ENCODE results near the gene OXSR1.
"Not testable (repeated sequence)": the region's sequence is repeated elsewhere in the genome, so short reads cannot be mapped to it uniquely, and the experiment has no call there.

Gene OXSR1

DNA sequence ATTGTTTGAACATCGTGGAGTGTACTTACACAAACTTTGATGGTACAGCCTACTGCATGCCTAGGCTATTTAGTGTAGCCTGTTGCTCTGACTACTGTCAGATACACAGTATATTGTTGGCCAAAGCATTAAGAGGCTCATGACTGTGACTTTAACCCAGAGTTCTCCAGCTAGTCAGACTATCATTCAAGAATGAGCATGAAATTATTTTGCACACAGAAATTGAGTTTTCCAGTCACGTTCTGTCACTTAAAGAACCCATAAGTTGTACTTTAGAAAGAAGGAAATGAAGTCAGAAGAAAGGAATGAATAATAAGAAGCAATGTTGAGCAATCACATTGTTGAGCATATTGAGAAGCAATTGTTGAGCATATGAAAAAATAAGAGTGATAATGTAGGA, 62.7 kb downstream of the OXSR1 start:
- DNase-seq (ENCODE audit: low read depth), result no peak

DNA sequence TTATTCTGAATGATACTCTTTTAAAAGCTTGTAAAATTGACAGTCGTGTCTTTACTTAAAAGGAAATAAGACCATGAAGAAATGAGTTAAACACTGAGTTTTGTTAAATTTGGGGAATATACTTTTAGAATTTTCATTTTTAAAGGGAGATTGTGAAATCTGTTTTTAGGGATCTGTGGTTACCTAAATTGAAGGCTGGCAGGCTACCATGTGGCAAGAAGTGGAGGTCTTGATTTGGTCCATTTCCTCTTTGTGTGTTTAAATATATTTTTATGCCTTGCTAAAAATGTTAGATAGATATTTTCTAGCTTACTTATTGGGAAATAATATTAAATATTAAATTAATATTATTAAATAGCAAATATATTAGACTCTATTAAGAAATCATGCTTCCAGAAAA, 63.7 kb downstream of the OXSR1 start:
- DNase-seq (ENCODE audit: low read depth), result no peak

DNA sequence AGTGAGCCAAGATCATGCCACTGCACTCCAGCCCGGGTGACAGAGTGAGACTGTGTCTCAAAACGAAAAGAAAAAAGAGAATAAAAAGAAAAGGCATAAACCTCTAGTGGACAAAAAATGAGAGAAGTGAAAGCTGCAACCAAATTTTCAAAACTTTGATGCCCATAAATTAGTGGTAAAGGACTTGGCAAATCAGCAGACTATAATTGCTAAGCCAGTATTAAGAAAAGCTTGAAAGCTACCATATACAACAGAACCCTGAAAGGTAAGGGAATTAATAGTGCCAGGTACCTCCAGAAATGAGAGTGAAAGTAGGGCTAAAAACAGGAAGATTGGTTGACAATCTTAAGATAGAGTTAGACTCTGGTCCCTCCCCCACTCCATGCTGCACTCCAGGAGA, 67.4 kb downstream of the OXSR1 start:
- no peak for DNase-seq (ENCODE audit: low read depth)

DNA sequence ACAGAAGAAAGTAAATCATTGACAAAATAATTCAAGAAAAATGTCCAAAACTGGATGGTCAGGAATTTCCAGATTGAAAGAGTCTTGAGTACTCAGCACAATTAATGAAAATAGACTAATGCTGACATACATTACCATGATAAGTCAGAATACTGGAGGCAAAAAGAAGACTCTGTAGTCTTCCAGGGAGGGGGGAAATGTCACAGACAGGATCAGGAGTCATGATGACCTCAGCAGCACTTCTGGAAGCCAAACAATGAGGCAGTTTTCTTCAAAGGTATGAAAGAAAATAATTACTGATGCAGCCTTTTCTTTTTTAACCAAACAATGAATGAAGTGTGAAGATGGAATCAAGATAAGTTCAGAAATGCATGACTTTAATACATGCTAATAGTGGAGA, 70.1 kb downstream of the OXSR1 start:
- no peak for DNase-seq (ENCODE audit: low read depth)

DNA sequence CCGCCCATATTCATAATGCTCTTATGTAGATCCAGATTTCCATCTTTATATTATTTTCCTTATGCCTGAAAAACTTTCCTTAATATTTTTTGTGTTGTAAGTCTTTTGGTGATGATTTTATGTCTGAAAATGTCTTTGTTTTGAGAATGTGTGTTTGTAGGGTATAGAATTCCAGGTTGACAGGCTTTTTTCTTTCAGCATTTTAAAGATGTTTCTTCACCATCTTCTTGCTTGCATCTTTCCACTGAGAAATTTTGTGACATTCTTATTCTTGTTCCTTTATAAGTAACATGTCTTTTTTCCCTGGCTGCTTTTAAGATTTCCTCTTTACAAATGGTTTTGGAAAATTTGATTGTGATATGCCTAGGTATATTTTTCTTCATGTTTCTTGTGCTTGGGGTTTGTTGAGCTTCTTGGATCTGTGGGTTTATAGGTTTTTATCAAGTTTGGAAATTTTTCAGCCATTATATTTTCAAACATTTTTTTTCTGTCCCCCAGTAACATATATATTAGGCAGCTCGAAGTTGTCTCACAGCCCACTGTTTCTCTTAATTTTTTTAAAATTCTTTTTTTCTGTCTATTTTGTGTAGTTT, 73.2 kb downstream of the OXSR1 start:
- no peak for DNase-seq (ENCODE audit: low read depth)

DNA sequence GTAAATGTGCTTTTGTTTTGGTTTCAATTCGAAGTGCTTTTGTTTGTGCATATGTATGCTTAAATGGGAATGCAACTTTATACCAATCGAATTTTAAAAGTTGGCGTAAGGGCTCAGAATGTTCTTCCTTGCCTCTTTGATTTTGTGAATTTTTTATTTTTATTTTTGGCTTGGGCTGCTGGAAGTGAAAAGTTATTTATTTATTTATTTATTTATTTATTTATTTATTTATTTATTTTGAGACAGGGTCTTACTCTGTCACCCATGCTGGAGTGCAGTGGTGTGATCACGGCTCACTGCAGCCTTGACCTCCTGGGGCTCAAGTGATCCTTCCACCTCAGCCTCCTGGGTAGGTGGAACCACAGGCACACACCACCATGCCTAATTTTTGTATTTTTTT, 77.5 kb downstream of the OXSR1 start:
- DNase-seq (ENCODE audit: low read depth), result not testable (repeated sequence)

DNA sequence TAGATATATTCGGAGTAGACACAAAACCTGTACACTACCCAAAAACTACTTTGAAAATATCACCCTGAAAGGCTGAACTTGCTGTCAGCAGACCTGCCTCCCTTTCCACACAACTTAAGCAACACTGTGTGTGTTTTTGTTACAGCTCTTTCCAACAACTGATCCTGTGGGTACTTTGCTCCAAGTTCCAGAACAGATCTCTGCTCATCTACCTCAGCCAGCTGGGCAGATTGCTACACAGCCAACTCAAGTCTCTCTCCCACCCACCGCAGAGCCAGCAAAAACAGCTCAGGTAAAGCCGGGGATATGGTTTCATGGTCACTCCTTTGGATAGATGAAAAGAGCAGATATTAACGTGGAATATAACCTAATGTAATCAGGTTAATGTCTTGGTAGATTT, 80.6 kb downstream of the OXSR1 start:
- DNase-seq (ENCODE audit: low read depth), result no peak

DNA sequence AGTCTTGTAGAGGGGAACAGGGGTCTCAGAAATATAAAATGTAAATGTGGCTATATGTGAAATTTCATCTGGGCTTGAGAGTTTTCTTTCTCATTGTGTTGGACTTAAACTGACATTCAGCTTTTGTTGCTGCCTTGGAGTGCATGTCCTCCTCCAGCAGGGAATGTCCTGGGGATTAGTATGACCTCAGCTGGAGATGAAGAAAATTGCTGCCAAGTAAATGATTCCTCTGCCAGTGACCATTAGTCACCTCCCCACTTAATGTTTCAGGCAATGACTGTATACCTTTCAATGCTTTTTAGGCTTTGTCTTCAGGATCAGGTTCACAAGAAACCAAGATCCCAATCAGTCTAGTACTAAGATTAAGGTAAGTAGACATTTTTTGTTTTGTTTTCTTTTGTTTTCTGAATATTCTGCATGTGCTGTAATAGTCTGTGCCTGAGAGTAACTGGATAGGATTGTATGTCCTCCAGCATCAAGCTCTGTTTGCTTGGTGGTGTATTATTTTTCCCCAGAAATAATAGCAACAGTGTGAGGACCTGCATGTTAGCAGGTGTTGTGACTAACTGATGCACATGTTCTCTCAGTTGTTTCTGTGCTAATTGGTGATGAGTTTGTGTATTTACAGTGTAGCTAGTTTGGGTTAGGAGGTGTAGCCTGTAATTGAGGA, 82.2 kb downstream of the OXSR1 start:
- no peak for DNase-seq (ENCODE audit: low read depth)

DNA sequence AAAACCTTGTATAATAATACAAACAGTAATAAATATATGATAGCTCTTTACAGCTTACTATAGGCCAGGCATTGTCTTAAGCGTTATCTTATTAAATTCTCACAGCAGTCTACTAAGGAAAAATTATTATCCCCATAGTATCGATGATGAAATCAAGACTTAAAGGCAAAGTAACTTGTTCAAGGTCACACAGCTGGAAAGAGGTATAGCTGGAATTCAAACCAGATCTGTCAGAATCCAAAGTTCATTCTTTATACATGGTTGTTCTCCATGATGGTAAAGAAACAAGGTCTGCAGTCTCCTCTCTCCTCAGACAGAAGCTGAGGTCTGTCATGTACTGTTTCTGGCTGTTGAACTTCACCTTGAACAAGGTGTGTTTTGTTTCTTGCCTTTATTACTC, 84.9 kb downstream of the OXSR1 start:
- DNase-seq (ENCODE audit: low read depth), result no peak

DNA sequence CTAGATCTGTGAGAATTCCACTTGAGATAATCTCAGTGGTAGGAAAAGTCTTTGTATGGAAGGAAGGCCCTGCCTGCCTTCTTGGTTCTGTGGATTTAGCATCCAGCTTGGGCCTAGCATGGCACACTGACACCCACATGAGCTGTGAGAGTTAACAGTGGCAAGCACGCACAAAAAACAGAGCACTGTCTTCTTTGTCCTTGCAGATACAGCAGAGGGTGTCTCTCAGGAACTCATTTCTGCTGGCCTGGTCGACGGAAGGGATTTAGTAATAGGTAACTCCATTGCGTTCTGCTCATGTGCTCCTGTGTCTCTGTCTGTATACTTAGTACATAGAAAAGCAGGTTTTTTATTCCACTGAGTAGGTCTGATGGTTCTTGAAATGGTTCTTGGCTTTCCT, 85.9 kb downstream of the OXSR1 start:
- DNase-seq (ENCODE audit: low read depth), result no peak

DNA sequence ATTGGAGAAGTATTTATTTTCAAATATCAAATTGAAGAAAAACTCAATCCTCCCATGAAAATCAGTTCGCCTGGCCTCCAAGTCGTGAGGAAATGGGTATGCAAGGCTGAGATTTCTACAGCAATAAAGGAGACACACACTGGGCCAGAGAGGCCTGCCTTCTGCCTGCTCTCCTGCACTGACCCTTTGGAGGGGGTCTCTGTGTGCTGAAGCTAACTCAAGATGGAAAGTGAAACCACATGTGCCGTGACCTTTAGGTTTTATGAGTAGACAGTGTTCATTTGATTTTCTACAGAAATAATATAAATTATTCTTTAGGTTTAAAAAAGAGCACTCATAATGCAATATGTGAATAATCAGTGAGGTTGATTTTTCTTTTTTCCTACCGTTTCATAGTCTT, 88.4 kb downstream of the OXSR1 start:
- DNase-seq (ENCODE audit: low read depth), result no peak

DNA sequence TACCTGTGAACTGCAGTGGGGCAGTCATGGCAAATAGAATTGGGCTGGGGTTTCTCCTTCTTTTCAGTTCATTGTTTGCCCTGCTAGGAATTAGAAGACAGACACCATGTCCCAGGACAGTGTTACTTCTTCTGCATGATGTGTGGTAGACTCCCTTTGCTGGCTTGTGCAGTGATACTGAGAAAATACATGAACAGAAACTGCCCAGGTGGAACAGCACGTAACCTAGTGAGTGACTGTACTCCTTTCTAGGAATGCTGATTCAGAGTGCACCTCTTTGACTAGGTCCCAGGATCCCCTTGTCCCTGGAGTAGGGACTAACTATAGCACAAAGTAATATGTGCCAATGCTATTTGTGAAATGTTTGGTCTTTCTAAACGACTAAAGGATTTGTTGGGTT, 89.5 kb downstream of the OXSR1 start:
- no peak for DNase-seq (ENCODE audit: low read depth)

DNA sequence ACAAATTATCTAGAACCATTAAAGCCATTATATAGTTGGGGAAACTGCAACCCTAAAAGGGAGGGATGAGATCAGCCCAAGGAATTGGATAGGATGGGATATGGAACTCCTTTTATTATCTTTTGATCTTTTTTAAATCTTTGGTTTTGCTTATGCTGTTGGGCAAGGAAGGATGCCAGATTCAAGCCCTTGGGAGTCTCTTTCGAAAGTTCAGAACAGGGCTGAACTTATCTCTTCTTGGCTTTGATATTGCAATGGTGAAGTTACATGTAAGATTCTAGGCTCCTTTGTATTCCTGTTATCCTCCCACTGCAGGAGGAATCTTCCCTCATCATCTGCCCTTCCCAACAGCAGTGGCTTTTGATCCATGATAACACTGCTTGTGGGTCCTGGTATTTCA, 90.3 kb downstream of the OXSR1 start:
- no peak for DNase-seq (ENCODE audit: low read depth)

DNA sequence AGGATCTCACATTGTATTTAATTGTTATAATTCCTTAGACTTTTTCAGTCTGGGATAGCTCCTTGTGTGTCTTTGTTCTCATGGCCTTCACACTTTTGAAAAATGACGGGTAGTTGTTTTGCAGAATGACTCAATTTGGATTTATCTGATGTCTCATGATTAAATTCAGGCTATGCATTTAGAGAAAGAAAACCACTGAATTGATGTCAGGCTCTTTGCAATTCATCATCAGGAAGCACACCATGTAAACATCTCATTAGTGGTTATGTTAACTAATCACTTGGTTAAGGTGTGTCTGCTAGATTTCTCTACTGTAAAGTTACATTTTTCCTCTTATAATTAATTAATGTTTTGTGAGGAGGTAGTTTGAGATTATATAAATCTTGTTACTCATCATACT, 92.2 kb downstream of the OXSR1 start:
- DNase-seq (ENCODE audit: low read depth), result no peak

DNA sequence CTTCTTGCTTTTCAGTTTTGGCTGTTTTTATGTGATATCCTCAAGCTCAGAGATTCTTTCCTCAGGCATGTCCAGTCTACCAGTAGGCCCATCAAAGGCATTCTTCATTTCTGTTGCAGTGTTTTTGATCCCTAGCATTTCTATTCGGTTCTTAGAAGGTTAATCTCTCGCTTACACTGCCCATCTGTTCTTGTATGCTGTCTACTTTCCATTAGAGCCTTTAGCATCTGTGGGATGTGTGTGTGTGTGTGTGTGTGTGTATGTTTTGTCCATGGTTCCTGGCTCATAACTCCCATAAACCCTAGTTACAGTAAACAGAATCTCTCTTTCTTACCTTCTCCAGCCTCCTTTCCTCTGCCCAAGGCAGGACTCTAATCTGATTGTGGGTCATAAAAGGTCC, 95.1 kb downstream of the OXSR1 start:
- no peak for DNase-seq (ENCODE audit: low read depth)

DNA sequence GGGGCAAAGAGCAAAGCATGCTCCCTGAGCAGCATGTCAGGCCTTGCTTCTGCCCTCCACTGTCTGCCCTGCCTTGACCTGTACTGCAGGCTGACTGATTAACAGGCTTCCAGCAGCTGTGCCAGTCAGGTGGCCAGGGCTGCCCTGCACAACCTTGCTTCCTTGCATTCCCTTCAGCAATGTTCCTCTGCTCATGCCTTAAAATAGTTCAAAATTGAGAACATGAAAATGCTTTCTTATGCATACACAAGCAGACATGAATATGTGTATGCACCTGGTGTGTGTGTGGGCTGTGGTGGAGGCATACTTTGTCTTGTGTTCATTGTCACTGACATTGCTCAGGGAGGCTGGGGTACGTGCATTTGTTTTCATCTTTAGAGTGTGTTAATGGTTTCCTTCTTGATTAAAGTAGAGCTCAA, 99.0 kb downstream of the OXSR1 start:
- no peak for DNase-seq (ENCODE audit: low read depth)

DNA sequence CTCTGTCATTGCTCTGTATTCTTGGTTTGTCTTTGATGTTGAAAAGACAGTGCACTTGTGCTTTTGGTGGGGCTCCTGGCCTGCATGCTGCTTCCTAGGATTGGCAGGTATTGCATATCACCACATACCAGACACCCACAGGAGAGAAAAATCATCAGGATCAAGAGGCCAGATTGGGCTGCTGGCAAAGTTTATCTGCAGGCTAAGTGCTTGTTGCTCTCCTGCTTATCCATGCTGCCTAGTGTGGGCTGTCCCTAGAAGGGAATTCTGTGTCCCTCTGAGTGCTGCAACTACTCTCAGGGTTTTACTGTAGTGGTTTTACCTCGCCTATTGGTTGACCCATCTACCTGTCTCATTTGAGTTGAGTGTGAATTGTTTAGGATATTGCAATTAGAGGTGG, 99.4 kb downstream of the OXSR1 start:
- DNase-seq (ENCODE audit: low read depth), result no peak

DNA sequence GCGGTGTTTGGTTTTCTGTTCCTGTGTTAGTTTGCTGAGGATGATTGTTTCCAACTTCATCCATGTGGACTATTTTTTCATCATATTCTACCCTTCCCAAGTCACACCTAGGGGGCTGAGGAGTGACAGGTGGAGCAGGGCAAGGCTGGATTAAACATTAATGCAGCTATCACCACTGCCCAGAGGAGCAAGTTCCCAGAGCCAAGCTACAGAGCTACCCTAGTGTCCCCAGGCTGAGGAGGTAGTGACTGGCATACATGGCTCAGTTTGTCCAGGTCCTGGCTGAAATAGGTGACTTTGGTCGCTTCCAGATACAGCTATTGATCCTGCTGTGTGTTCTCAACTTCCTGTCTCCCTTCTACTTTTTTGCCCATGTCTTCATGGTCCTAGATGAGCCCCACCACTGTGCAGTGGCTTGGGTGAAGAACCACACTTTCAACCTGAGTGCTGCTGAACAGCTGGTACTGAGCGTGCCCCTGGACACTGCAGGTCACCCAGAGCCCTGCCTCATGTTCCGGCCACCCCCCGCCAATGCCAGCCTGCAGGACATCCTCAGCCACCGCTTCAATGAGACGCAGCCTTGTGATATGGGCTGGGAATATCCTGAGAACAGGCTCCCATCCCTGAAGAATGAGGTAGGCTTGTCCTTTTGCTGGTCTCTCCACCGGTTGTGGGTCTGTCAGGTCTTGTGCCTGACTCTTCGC, 100.4 kb downstream of the OXSR1 start, which contains the start of gene SLC22A13:
Gene SLC22A13 (plus strand): TSS at position 209 of the 704 bp plus-strand sequence. CDS start 49 bp downstream, at position 258.
- no peak for DNase-seq (ENCODE audit: low read depth)

DNA sequence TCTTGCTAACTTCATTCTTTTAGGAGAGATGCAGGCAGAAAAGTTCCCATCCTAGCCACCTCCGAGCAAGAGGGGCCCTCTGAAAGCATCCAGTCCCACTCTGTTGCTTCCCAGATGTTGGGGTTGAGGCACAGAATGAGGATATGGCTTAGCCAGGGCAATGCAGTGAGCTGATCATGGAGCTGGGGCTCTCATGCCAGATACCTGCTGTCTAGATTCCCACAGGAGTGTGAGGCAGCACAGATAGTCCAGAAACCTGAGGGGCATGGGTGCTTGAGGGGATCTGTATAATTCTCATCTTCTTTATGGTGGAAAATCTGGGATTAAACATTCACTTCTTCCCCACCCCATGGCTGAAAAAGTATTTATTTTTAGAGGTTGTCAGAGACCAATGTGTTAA, 101.5 kb downstream of the OXSR1 start:
- DNase-seq (ENCODE audit: low read depth), result no peak

DNA sequence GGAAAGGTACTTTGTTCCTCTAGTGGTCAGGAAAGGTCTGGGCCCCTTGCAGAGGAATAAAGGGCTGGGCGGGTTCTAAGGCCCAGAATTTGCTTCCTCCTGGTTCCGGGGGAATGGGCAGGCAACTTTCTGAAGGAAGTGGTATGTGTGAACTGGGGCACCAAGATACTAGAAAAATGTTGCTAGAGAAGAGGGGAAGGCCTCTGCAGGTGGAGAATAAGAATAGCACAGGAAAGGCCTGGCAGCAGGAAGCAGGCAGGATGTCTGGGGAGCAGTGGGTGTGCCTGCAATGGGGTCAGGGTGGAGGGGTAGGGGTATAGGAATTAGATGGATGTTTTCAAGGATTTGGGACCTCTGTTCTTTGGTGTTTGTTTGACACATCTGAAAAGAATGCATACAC, 102.3 kb downstream of the OXSR1 start:
- no peak for DNase-seq (ENCODE audit: low read depth)

DNA sequence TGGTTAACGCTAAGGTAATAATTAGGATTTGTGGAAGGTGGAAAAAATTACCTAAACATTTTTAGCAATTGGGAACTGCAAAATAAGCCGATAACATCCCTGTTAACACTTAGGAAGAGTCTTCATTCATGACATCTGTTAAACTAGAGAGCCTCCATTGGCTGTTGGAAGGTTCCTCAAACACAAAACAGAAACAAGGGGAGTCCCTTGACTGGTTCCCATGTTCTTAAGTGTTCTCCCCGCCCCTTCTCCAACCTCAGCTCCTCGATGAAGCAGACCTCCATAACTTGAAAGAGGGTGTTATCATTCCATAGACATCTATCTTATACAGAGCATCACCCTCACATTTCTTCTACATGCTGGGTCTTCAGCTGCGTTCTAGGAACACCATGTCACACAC, 102.8 kb downstream of the OXSR1 start:
- no peak for DNase-seq (ENCODE audit: low read depth)

DNA sequence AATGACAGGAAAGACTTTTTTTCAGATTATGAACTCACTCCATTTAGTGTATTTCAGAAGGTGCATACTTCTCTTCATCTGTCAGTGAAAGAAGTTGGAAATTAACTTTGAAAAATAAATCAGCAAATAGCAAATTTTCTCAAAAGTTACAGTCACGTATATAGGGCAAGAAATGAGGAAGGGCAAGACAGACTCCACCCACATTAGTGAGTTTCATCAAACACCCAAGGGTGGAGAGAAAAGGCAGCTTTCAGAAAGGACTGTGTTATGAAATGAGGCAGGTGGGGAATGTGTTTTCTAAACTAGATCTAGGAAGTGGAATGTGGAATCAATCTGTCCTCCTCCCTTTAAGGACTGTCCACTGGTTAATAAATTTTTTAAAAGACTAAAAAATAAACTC, 103.2 kb downstream of the OXSR1 start:
- no peak for DNase-seq (ENCODE audit: low read depth)

DNA sequence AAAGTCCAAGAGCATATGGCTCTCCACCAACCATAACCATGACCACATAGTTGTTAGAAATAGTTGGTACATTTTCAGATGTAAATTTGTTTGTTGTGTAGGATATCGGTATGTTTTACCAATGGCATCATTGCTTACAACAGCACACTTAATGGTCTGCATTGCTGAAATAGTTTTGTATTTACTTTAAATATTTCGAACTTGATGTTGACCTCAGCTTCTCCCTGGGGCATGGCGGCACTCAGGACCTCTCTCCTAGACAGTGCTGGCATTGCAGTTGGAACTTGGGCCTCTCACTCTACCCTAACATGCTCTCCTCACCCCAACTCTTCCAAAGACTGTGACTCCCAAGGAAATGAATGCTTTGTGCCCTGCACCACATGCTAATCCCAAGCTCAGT, 105.3 kb downstream of the OXSR1 start:
- no peak for DNase-seq (ENCODE audit: low read depth)

DNA sequence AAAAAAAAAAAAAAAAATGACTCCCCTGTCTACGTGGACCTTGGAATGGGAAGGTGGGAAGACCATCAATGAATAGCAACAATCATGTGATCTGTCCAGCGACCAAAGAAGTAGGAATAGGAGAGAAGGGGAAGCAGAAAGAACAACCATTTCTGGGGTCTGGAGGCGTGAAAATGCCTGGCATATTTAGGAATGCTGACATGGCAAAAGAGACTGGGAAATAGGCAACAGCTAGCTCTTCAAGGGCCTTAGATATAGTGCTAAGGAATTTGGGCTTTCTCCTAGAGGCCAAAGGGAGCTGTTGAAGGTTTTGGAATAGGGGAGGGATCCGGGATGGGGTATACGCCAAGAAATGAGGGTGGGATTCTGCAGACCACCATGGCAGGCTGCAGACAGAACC, 106.2 kb downstream of the OXSR1 start:
- no peak for DNase-seq (ENCODE audit: low read depth)
